Activated naive CD8-positive, alpha-beta T cell treated with anti-CD3 and anti-CD28 coated beads, Interleukin-2, amount 50 U/mL, for 24 hours (primary cell): ENCODE results near the gene SSUH2.

Experiments used
- ATAC-seq: fragments of 150-1000 bp; cut with Tn5 transposase; one replicate; pipeline ENCODE4 v1.10.0; 2021
- DNase-seq: peaks from one replicate; pipeline ENCODE4 v3.0.0; 2021
- H3K27ac Mint-ChIP-seq: one replicate; pipeline ENCODE4 v1.8.0; 2021; ENCODE audit warnings: mild to moderate bottlenecking, mixed read lengths
- H3K27me3 Mint-ChIP-seq: one replicate; pipeline ENCODE4 v1.8.0; 2021; ENCODE audit warnings: mixed read lengths
- H3K36me3 Mint-ChIP-seq: one replicate; pipeline ENCODE4 v1.8.0; 2021; ENCODE audit warnings: low read depth, mixed read lengths
- H3K4me1 Mint-ChIP-seq: one replicate; pipeline ENCODE4 v1.8.0; 2021; ENCODE audit warnings: mixed read lengths
- H3K4me3 Mint-ChIP-seq: one replicate; pipeline ENCODE4 v1.8.0; 2021; ENCODE audit warnings: mild to moderate bottlenecking, moderate library complexity, mixed read lengths
- H3K9me3 Mint-ChIP-seq: one replicate; pipeline ENCODE4 v1.8.0; 2021; ENCODE audit warnings: mixed read lengths

The SSUH2 gene

DNA sequence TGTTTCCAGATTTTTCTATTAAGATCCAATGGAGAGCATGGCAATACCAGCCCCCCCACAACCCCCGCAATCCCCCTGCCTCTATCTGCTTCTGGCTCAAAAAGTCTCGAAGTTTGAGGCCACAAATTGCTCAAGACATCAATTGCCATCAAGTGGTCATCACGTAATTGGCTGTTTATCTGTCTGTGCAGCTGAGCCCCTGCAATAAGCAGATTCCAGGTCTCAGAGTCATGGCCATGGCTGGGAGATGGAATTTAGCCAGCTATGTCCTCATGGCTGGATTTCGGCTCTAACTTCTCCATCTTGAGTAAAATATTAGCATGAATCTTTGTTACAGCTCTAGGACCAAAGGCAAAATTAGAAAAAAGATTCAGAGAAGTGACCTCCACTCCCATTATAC is 22.7 kb downstream of the SSUH2 start:
- H3K9me3 Mint-ChIP-seq = no peaks in the 10 kb centered on the region
- H3K4me3 Mint-ChIP-seq = no peak overlapping the region
- peaks cover 7% of the 10 kb centered on the region for H3K27me3 Mint-ChIP-seq
- H3K36me3 Mint-ChIP-seq = no peaks in the 10 kb centered on the region
- DNase-seq (no peak), ATAC-seq (no peak)
- H3K4me1 Mint-ChIP-seq = peaks cover 4% of the 10 kb centered on the region
- H3K27ac Mint-ChIP-seq = no peak overlapping the region

DNA sequence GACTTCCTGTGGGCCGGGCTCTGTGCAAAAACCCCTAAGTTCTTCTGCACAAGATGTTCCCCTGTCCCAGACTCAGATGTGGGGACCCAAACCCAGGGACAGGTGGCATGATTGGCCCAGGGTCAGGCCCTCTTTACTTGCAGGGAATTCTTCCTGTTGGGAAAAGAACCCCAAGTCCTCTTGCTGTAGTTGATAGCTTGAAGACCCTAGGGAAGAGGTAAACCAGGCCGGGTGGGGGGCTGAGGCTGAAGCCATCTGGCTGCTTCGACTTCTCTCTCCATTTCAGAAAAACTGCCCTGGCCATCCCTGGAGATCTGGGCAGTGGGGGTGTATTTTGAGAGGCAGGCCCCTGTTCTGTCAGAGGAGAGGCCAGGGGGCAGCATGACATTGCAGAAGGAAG is 23.5 kb downstream of the SSUH2 start:
- ATAC-seq = no peak
- no peak overlapping the region for H3K27ac Mint-ChIP-seq
- peaks cover 7% of the 10 kb centered on the region for H3K27me3 Mint-ChIP-seq
- no peaks in the 10 kb centered on the region for H3K9me3 Mint-ChIP-seq
- no peaks in the 10 kb centered on the region for H3K36me3 Mint-ChIP-seq
- H3K4me1 Mint-ChIP-seq = peaks cover 4% of the 10 kb centered on the region
- no peak for DNase-seq
- H3K4me3 Mint-ChIP-seq = no peak overlapping the region

DNA sequence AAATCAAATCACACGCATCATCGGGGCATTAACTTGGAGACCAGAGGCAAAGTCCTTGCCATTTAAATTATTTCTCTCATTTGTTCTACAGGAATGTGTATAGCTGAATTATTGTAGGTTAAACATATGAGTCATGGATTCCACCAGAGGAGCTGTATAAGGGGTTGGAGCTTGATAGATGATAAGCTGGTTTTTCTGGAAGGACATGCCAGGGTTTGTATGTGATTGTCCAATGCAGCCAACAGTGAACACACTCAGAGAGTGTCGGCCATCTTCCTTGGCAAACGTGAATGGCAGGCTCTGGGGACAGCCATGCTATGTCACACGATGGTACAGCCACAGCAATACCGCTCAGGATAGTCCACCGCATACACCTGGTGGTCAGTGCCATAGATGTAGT is 25.1 kb downstream of the SSUH2 start:
- Mint-ChIP-seq H3K9me3 (no peaks in the 10 kb centered on the region), H3K4me3 (no peak overlapping the region), H3K36me3 (no peaks in the 10 kb centered on the region), H3K27ac (no peak overlapping the region), H3K27me3 (peaks cover 7% of the 10 kb centered on the region), H3K4me1 (peaks cover 4% of the 10 kb centered on the region)
- no peak for DNase-seq
- no peak for ATAC-seq

DNA sequence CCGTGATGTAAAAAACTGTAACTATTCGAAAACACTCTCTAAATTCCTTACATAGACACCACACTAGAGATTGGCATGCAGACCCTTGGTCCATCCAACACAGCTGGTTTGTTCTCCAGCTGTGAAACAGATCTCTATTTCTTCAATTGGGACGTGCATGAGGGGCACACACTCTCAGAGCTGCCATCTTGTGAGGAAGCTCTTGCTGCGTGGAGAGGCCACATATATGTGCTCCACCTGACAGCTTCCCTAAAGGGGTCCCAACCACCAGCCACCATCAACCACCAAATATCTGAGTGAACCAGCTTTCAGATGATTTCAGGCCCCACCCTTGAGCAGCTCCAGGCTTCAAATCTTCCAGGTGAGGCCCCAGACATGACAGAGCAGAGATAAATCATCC is 25.6 kb downstream of the SSUH2 start:
- Mint-ChIP-seq H3K27ac (no peak overlapping the region), H3K36me3 (no peaks in the 10 kb centered on the region), H3K4me1 (peaks cover 4% of the 10 kb centered on the region), H3K4me3 (no peak overlapping the region), H3K27me3 (peaks cover 7% of the 10 kb centered on the region), H3K9me3 (no peaks in the 10 kb centered on the region)
- ATAC-seq (no peak), DNase-seq (no peak)

DNA sequence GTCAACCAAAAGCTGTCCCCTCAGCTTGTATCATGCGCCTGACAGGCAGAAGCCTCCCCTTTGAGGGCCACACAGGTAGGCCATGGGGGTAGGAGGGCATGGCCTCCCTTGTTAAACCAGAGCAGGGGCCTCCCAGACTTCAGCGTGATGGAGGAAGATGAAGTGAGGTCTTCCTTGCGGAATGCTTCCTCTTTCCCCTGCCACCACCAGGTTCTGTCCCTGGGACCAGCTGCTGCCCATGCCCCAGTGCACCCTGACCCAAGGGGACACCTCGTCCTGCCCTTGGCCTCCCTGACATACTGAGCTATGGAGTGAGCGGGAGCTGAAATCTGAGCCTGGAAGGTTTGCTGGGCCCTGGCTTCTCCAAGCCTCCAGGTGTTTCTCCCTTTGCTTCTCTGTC is 26.7 kb downstream of the SSUH2 start:
- Mint-ChIP-seq H3K4me1 (peaks cover 1% of the 10 kb centered on the region), H3K4me3 (no peak overlapping the region), H3K27me3 (peaks cover 1% of the 10 kb centered on the region), H3K36me3 (no peaks in the 10 kb centered on the region), H3K27ac (no peak overlapping the region), H3K9me3 (no peaks in the 10 kb centered on the region)
- ATAC-seq (no peak), DNase-seq (no peak)

DNA sequence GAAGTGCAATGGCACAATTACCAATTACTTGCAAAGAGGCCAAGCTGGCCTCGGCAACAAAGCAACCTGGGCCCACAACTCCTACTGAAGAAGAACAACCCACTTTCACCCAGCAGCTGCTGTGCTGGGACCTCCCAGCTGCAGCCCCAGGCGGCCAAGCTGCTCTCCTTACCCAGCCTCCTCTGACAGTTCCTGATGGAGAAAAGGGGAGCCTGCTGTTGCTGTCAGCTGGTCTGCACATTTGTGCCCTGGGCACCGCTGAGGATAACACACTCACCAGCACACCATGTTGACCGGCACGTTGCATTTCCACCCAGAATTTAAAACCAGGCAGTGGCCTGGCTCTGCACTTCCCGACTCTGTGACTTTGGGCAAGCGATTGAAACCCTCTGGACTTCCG is 33.6 kb downstream of the SSUH2 start:
- no peaks in the 10 kb centered on the region for H3K4me1 Mint-ChIP-seq
- no peak overlapping the region for H3K4me3 Mint-ChIP-seq
- no peaks in the 10 kb centered on the region for H3K9me3 Mint-ChIP-seq
- no peak overlapping the region for H3K27ac Mint-ChIP-seq
- ATAC-seq = no peak
- no peaks in the 10 kb centered on the region for H3K36me3 Mint-ChIP-seq
- H3K27me3 Mint-ChIP-seq = no peaks in the 10 kb centered on the region
- DNase-seq = no peak

DNA sequence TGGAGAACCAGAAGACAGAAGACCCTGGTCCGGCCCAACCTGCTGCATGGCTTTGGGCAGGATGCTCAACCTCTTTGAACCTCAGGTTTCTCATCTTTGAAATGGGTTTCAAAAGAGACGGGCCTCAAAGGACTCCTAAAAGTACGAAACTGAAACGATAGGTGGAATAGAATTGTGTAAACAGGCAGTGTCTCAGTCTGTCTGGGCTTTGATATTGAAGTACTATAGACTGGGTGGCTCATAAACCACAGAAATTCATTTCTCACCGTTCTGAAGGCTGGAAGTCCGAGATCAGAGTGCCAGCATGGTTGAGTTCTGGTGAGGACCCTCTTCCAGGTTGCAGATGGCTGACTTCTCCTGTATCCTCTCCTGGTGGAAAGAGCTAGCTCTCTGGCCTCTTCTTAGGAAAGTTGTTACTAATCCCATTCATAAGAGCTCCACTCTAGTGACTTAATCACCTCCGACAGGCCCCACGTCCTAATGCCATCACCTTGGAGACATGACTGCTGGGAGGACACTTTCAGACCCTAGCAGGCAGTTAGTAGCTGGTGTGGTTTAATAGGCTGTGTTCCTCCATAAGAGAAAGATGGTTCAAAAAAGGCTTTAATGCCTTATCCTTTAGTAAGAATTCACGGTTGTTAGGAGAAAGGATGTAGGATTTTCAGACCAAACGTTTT is 35.7 kb downstream of the SSUH2 start:
- Mint-ChIP-seq H3K4me3 (no peak overlapping the region), H3K27ac (no peak overlapping the region), H3K36me3 (no peaks in the 10 kb centered on the region), H3K9me3 (no peaks in the 10 kb centered on the region), H3K4me1 (no peaks in the 10 kb centered on the region), H3K27me3 (no peaks in the 10 kb centered on the region)
- ATAC-seq (no peak), DNase-seq (no peak)

DNA sequence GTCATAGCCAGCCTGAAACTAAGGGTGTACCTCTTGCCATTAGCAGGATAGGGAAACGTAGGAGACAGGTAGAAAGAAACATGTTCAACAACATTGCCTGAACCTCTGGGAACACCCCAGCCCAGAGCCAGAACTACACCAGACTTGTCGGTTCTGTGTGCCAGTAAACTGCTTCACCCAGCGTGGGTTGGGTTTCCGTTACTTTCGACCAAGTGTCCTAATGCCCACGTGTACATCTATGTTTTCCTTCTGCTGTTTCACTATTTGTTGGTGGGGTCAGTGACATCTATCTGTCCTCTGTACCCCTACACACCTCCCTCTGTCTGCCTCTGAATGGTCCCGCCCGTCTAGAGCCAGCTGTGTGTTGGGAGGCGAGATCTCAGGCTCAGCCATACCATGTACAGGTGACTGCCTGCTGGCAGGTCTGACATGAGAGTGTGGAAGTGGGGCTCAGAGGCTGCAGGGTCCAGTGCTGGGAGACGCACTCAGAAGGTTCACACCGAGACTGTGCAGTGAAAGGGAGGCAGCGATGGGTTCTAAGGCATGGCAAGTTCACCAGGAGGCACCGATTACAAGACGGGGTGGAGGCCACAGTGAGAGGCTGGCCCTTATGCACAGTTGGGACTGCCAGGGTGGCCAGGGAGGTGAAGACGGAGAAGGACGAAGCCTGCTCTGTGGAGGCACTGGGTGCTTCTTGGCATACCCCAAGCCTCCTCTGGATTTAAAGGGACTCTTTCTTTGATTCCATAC is 36.4 kb downstream of the SSUH2 start:
- ATAC-seq (no peak), DNase-seq (no peak)
- H3K27me3 Mint-ChIP-seq = no peaks in the 10 kb centered on the region
- peaks cover under 1% of the 10 kb centered on the region for H3K9me3 Mint-ChIP-seq
- H3K36me3 Mint-ChIP-seq = no peaks in the 10 kb centered on the region
- no peaks in the 10 kb centered on the region for H3K4me1 Mint-ChIP-seq
- H3K4me3 Mint-ChIP-seq = no peak overlapping the region
- no peak overlapping the region for H3K27ac Mint-ChIP-seq

DNA sequence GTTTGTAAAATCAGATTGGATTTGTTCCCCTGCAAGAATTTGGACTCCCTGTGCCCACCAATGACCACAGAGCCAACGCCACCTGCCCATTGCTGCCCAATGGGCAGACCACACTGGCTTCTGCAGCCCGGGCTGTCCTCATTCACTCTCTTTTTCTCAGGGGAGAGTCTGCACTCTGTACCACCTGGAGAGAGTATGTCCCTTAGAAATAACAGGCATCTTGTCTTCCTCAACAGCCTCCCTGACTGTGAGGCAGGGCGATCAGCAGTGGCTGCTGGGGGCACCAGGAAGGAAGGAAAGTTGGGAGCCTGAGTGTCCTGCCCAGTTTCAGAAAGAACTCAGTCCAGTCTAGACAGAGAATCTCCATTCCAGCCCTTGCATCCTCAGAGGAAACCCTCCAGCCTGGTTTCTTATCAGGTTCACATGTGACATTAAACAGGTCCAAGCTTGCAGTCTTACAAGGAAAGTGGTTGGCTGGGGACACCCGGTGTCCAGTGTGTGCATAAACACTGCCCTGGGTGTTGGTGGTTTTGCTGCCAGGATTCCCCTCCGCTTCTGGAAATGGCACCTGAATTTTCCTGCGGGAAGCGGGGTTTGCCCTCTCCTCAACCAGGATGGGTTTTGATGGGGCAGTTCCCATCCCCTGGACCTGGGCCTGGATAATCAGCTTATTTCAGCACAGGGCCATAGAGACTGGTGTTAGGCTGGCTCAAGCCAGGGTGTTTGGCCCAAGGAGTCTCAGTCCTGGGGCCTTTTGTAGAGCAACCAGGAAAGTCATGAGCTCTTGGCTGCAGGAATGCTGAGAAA is 37.2 kb downstream of the SSUH2 start:
- no peaks in the 10 kb centered on the region for H3K27me3 Mint-ChIP-seq
- H3K9me3 Mint-ChIP-seq = peaks cover 4% of the 10 kb centered on the region
- H3K36me3 Mint-ChIP-seq = no peaks in the 10 kb centered on the region
- no peak for DNase-seq
- H3K27ac Mint-ChIP-seq = no peak overlapping the region
- ATAC-seq = no peak
- H3K4me3 Mint-ChIP-seq = no peak overlapping the region
- no peaks in the 10 kb centered on the region for H3K4me1 Mint-ChIP-seq

DNA sequence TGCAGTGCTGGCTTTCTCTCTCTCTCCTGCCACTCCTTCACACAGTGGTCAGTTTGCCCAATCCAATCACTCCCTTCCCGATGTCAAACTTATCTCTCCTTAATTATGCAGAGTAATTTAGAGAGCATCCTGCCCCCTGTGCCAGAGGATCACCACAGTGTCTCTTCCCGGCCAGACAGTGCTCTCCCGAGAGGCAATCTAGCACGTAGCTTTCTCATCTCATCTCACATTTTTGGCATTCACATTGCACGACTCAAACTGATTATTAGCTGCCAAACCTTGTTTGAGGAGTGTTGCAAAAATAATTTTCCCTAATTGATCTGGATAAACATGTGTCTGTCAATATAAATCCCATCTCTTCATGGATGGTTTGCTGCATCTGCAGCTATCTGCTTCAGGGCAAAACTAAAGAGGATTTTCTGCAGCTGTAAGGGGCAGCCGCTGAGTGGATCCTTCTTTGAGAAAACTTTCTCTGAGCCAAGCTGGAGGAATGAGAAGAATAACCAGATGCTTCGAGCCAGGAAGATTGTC is 37.8 kb downstream of the SSUH2 start:
- H3K4me3 Mint-ChIP-seq = no peak overlapping the region
- no peaks in the 10 kb centered on the region for H3K4me1 Mint-ChIP-seq
- no peaks in the 10 kb centered on the region for H3K36me3 Mint-ChIP-seq
- no peak overlapping the region for H3K27ac Mint-ChIP-seq
- ATAC-seq (no peak), DNase-seq (no peak)
- no peaks in the 10 kb centered on the region for H3K27me3 Mint-ChIP-seq
- peaks cover 4% of the 10 kb centered on the region for H3K9me3 Mint-ChIP-seq

DNA sequence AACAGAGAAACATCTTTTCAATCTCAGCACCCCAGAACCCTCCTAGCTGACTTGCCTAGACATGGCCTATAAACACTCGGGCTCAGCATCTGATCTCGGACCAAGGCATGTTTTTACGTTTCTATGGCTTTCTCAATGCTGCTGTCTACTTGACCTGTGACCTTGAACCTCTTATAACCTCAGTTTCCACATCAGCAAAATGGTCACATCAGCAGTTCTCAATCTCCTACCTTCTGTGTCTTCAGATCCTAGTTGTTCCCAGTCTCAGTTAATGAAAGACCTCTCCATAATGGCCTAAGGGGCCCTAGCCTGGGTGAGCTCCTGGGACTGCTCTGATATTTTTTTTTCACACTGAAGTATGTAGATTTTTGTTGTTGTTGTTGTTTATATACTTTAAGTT is 39.6 kb downstream of the SSUH2 start:
- no peak overlapping the region for H3K4me3 Mint-ChIP-seq
- no peaks in the 10 kb centered on the region for H3K36me3 Mint-ChIP-seq
- H3K27me3 Mint-ChIP-seq = no peaks in the 10 kb centered on the region
- no peak for ATAC-seq
- no peaks in the 10 kb centered on the region for H3K4me1 Mint-ChIP-seq
- no peak for DNase-seq
- H3K27ac Mint-ChIP-seq = no peak overlapping the region
- peaks cover 4% of the 10 kb centered on the region for H3K9me3 Mint-ChIP-seq

DNA sequence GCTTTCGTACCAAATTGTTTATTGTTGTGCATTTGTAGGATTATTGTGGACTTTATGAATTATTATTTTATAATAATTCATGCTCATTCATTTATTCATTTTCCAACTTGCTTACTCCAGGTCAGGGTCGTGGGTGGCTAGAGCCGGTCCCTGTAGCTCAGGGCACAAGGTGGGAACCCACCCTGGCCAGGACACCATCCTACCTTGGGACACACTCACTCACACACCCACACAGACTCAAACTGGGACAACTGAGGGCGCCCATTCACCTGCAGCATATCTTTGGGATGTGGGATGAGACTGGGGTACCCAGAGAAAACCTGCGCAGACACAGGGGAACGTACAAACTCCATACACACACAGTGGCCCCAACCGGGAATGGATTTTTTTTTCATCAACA is 40.6 kb downstream of the SSUH2 start:
- Mint-ChIP-seq H3K27ac (no peak overlapping the region), H3K4me3 (no peak overlapping the region), H3K9me3 (peaks cover 4% of the 10 kb centered on the region), H3K27me3 (no peaks in the 10 kb centered on the region), H3K4me1 (no peaks in the 10 kb centered on the region), H3K36me3 (no peaks in the 10 kb centered on the region)
- no peak for ATAC-seq
- no peak for DNase-seq

DNA sequence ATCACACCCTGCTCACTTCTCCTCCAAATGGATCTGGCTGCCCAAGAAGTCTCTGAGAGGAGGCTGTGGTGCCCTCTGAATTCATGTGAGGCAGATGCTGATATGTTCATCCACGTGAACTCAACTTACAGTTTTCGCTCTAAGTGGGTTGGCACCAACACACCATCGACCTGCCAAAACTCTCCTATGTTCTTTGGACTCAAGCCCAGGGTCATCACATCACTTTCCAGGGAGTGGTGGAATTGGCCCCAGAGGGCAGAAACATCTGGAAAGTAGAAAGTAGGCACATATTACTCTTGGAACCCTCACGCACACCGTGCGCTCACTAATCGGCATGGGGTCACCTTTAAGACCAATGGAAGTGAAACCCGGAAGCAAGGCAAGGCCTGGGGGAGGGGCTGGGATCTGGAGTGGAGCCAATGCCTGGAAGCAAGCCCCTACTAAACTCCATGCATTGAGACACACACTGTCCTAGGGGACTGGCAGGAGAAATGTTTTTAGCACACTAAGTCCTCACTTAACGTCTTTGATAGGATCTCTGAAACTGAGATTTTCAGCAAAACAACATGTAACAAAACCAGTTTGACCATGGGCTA is 41.4 kb downstream of the SSUH2 start:
- ATAC-seq (no peak), DNase-seq (no peak)
- Mint-ChIP-seq H3K36me3 (no peaks in the 10 kb centered on the region), H3K9me3 (peaks cover 4% of the 10 kb centered on the region), H3K27me3 (no peaks in the 10 kb centered on the region), H3K4me3 (no peak overlapping the region), H3K27ac (no peak overlapping the region), H3K4me1 (no peaks in the 10 kb centered on the region)

DNA sequence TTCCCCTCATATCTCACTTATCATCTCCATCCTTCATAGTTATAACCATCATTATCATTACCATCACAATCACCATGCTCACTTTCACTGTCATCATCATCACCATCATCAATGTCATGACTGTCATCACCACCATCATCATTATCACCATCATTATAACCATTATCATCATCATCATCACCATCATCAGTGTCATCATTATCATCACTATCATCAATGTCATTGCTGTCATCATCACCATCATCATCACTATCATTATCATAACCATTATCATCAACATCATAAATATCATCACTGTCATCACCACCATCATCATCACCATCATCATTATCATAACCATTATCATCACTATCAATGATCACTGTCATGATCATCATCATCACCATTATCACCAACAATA is 44.1 kb downstream of the SSUH2 start:
- no peak for DNase-seq
- ATAC-seq = no peak
- no peaks in the 10 kb centered on the region for H3K27me3 Mint-ChIP-seq

More for the DNA sequence above, 44.1 kb downstream of the SSUH2 start:
- H3K36me3 Mint-ChIP-seq = no peaks in the 10 kb centered on the region
- H3K27ac Mint-ChIP-seq = no peak overlapping the region
- no peaks in the 10 kb centered on the region for H3K4me1 Mint-ChIP-seq
- H3K4me3 Mint-ChIP-seq = no peak overlapping the region
- H3K9me3 Mint-ChIP-seq = peaks cover 4% of the 10 kb centered on the region
